Stimulated activated CD8-positive, alpha-beta memory T cell treated with anti-CD3 and anti-CD28 coated beads, Interleukin-15, amount 100 ng/mL, for 4 hours (primary cell): Measurements from ENCODE around the gene TMEM129.
"Not testable (repeated sequence)": the region's sequence is repeated elsewhere in the genome, so short reads cannot be mapped to it uniquely, and the experiment has no call there.

ENCODE experiments used
- DNase-seq, 2 donors: peaks; one replicate each; pipeline ENCODE4 v3.0.0-alpha.2; 2020; ENCODE audit warnings: low read depth in 2 of 2

The TMEM129 gene

DNA sequence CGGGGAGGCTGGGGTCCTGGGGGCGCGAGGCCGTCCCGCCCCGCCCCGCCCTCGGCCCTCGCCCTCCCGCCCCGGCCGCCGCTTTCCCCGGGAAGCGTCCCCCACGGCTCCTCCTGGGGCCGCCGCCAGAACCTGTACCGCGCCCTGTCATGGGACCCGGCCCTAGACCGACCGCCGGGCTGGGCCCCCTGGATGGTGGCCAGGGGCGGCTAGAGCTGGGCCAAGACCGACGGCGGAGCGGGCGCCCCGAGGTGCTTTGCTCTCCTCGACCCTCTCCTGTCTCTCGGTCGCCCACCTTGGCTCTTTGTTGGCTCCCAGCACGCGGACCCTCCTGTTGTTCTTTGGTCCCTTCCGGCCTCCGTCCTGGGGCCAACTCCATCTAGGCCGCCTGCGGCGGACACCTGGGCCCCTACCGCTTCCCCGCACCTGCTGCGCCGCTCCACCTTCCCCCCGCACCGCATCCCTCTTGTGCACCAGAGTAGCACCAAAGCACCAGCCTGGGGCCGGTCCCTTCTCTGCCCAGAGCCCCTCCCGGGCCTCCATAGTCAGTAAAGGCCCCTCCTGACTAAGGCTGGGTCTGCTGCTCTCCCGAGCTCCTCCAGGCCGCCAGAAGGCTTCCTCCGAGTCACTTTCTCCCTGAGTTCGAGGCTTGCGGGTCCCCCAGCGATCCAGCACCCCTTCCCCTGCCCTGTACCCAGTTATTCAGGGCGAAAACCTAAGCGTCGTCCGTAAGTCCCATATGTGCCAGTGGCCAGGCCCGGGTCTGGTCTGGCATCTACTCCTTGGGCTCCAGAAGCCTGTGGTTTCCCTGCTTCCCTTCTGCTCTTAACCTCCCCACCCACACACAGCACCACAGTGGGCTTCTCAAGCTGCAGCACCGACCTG, 785 bp upstream of the TMEM129 start:
- no peak for DNase-seq

GRCh38 chr4:1720163-1720983, 750 bp downstream of the TMEM129 start:
- DNase-seq = peak in 1 of 2 donors; percentile 21

DNA sequence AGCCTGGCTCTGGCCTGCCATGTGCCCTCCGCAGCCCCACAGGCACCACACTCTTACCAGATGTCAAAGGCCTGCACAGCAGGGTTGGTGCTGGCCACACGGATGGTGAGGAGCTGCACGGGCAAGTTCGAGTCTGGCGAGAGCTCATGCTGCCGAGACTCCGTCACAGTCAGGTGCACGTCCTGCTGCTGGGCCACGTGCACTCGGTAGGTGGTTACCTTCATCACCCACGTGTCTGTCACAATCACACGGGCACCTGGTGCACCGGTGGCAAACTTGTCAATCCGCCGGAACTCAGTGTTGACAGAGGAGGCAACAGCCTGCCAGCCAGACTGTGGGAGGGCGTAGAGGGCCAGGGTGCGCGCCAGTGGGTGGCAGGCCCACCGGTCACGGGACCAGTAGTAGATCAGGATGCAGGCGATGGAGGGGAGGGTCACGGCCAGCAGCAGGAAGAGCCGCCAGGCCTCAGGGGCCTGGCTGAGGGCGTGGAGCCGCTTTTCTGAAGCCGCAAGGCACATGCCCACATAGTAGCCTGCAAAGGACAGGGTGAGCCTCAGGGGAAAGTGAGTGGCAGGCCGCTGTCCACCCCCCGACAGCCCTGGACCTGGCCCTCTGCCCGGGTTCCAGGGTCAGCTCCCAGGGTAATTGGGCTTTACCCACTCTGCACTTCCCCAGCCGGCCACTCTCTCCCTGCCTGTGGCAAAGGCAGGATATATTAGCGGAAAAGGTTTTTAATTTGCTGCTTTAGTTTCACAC, 2.9 kb downstream of the TMEM129 start:
- DNase-seq = no peak

DNA sequence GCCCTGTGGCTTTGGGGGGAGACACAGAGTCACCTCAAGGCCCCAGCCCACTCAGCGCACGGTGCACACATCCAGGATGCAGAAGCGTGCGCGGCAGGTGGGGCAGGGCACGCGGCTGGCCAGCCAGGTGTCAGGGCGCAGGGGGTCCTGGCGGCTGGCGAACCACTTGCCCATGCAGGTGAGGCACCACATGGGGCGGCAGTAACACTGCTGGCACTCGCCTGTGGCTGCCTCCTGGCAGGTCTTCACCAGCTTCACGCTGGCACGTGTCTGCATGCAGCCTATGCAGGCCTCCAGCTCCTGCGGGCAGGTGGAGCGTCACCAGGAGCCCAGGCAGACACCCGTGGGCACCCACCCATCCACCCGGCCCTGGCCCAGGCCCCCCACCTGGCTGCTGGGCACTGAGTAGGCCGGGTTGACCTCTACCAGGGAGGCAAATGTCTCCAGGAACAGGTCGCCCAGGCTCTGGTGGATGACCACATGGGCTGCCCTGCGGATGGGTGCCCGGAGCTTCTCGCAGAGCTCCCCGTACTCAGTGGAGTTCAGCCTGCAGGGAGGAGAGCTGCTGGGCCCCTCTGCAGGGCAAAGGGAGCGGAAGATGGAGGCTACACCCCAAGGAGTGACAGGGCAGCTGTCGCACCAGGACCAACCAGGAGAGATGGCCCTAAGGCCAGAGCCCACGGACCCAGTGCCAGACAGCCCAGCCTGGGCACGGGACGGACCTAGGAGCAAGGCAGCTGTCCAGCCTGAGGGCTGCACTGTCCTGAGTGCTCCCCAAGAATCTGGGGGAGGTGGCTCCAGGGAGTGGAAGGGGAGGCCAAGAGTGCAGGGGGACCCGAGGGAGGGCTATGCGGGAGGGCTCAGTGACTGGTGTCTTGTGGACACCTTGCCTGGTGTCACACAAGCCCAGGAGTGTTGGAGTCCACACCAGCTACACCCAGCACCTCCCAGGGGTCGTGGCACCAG, 3.7 kb downstream of the TMEM129 start:
- DNase-seq = no peak

GRCh38 chr4:1716065-1716945, 4.8 kb downstream of the TMEM129 start:
- DNase-seq = no peak

DNA sequence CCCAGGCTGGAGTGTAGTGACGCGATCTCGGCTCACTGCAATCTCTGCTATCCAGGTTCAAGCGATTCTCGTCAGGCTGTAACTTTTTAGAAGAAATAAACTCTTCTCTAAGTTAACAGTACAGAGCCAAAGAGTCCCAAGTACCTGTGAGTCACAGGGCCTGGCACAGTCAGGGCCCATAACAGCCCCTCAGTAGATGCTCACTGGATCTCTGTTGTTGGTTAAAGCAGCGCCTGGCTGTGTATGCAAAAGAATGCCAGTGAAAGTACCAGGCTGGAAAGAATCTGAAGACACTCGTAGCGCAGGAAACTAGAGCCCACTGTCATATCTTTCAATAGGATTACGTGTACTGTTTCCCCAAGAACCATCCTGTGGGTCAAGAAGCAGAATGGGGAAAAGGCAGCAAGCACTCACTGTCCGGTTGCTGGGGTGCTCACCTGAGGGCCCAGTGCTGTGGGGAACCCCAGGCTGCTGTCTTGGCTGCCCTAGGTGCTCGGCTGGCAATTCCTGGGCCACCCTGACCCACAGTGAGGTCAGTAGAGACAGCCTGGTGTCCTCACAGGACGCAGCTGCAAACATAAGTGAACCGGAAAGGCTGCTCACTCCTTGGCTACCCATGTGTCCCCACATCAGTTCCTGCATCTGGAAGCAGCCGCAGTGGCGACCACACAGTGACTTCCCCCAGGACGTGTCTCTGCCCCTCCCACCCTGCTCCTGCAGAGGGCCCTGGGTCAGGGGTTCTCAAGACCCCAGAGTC, 5.9 kb downstream of the TMEM129 start:
- DNase-seq = no peak

- DNase-seq = no peak
Measured at GRCh38 chr4:1714303-1715001, 6.7 kb downstream of the TMEM129 start.

DNA sequence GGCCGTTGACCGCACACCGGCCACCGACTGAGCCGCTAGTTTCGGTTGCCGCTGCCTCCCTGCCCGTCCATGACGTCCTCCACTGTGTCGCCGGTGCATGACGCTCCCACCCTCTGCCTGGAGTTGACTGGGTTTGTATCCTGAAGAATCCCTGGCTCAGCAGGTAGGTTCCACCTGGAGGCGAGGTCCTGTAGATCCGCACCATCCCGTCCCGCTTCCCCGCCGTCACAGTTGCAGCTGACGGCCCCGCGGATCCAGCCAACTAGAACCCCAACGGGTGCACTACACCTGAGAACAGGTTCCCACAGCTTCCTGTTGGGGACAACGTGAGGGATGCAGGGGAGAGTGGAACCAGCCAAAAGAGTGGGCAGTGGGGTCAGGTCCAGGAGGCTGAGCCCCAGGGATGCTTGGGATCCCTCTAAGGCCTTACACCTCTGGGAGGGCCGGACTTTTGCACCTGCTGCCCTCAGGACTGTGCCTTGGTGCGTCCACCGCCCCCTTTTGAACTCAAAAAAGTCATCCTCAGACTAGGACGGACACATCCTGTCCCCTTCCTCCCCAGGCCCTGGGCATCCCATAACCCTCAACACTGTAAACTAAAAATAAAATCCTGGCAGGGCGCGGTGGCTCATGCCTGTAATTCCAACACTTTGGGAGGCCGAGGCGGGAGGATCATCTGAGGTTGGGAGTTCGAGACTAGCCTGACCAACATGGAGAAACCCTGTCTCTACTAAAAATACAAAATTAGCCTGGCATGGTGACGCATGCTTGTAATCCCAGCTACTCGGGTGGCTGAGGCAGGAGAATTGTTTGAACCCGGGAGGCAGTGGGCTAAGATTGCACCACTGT, 7.9 kb downstream of the TMEM129 start:
- DNase-seq = no peak

DNA sequence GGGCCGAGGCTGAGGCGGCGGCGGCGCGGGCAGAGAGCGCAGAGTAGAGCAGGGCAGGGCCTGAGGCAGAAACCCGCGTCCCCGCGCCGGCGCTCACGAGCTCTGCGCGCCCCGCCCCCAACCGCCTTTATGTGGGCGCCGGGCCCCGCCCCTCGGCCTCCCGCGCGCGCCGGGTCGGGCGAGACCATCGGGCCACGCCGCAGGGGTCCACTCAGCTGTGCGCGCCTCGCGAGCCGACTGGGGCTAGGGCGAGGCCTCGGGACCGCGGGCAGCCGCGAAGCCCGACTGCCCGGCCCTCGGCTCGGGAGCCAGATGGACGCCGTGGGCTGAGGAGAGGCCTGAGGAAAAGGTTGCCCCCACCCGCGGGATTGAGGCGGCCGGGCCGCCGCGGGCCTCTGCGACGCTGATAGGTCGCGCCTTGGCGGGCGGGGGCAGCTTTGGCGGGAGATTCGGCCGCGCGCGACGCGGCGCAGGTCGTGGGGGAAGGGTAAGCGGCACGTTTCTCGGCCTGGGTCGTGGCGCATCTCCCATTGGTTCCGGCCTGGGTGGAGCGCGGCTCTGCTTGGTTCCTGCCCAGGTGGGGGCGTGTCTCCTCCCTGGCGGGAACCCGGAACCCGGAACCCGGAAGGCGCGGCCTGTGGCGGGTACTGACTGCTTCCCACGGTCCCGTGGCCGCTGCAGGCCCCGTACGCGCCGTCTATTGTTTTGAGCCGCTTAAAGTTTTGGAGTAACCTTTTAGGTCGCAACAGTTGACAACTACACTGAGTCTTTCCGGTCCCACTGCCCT, 8.7 kb downstream of the TMEM129 start, which contains the start of gene SLBP:
Gene SLBP, minus strand, starts transcription at position 104 of the 787 bp plus-strand sequence. CDS start 131 bp downstream, outside the sequence.
- DNase-seq = peak; percentile 97

GRCh38 chr4:1711571-1712215, 9.4 kb downstream of the TMEM129 start:
- no peak for DNase-seq

DNA sequence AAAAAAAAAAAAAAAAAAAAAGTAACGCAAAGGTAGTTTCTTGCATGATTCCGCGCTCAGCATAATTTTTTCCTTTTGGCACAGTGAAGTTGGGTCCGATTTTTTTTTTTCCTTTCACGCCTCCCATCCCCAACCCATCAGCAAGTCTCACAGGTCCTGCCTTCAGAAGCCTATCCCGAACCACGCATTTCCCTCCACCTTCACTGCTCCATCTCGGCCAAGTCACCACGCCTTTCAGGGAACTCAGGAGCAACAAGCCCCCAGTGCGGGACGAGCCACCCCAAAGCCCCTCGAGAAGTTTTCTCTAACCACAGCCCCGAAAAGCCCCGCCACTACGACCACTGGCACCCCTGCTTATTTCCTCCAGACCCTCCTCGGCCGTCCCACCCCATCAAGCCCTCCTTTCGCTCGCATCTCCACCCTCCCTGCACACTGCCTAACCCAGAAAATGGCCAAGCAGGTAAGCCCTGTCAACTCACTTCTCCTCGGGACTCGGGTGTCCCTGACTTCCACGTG, 10.0 kb downstream of the TMEM129 start:
- no peak for DNase-seq

- no peak for DNase-seq
Measured at GRCh38 chr4:1708581-1708980, 12.5 kb downstream of the TMEM129 start.

- no peak for DNase-seq
Measured at GRCh38 chr4:1706358-1706757, 14.8 kb downstream of the TMEM129 start.

DNA sequence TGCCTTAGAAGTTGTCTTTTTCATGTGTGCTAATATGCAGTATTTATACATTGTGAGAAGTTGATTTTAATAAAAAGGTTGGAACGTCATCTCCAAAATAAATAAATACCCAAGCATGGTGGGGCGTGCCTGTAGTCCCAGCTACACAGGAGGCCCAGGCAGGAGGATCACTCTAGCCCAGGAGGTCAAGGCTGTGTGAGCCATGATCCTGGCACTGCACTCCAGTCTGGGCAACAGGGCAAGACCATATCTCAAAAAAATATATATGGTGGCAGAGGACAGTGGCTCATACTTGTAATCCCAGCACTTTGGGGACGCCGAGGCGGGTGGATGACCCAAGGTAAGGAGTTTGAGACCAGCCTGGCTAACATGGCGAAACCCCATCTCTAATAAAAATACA, 15.4 kb downstream of the TMEM129 start:
- no peak for DNase-seq

GRCh38 chr4:1703867-1704266, 17.3 kb downstream of the TMEM129 start:
- no peak for DNase-seq

GRCh38 chr4:1701671-1702070, 19.5 kb downstream of the TMEM129 start:
- not testable (repeated sequence) for DNase-seq
